Stimulated activated naive CD8-positive, alpha-beta T cell treated with anti-CD3 and anti-CD28 coated beads, Interleukin-15, Interleukin-2, amounts not matched to agents 100 U/mL and 50 U/mL, for 24 hours (primary cell): ENCODE data around the gene PCDH20.
"Not testable (repeated sequence)": the region's sequence is repeated elsewhere in the genome, so short reads cannot be mapped to it uniquely, and the experiment has no call there.

Experiments
- ATAC-seq: fragments of 150-1000 bp; cut with Tn5 transposase; one replicate; pipeline ENCODE4 v1.10.0; 2021
- DNase-seq: peaks from one replicate; pipeline ENCODE4 v3.0.0; 2021

PCDH20 gene

GRCh38 chr13:61415749-61416148, at the start of gene PCDH20:
PCDH20 (minus strand) TSS chr13:61415849; CDS start chr13:61415158, 691 bp downstream.
- DNase-seq: no peak
- ATAC-seq: no peak

- ATAC-seq (no peak), DNase-seq (no peak)
Measured at GRCh38 chr13:61463024-61463423, 47.4 kb upstream of the PCDH20 start.

DNA sequence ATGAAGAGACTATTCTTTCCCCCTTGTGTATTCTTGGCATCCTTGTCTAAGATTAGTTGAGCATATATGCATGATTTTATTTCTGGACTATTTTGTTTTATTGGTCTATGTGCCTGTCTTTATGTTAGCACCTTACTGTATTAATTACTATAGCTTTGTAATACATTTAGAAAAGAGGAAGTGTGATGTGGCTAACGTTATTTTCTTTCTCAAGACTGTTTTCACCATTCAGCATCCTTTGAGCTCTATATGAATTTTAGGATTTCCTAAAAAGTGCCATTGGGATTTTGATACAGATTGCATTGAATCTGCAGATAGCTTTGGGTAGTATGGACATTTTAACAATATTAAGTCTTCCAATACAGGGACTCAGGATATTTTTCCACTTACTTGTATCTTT, 37.5 kb upstream of the PCDH20 start:
- DNase-seq (no peak), ATAC-seq (no peak)

- DNase-seq (no peak), ATAC-seq (no peak)
Measured at GRCh38 chr13:61432029-61432428, 16.4 kb upstream of the PCDH20 start.

DNA sequence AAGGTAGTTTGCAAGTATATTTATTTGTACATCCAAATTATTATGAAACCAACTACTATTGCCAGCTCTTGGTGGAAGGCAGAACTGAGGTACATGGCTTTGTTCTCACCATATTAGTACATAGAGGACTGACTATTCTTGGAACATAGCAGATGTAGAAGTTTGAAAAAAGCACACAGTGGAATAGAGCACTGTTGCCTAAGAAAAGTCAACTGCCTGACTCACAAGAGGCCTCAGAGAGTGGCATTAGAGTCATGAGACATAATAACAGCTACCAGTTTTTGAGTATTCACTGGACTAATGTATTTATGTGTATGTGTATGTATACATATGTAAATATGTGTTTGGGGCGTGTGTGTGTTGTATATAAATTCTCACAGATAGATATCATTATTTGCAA, 8.3 kb upstream of the PCDH20 start:
- no peak for ATAC-seq

DNA sequence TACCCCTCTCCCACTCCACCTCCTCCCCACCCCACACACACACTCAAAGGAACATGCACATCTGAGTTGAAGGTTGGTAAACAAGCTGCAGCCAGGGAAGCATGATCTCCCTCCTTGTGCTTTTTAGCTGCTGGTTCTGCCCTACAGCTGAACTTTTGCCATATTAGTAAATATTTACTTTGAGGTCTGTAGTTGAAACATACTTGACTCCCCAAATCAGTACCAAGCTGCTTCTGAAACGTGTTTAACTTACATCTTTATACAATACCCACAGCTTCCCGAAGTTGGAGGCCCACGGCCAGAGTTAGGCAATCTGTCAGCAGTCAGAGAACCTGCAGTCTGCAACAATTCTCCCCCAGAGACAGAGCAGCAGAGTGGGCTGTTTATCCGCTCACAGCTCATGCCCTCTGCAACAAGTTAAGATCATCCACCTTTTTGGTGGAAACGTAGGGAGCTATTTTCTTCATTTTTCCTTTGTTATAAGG, 1.5 kb upstream of the PCDH20 start:
- DNase-seq: no peak

More for the DNA sequence above, 8.3 kb upstream of the PCDH20 start:
- DNase-seq: no peak

DNA sequence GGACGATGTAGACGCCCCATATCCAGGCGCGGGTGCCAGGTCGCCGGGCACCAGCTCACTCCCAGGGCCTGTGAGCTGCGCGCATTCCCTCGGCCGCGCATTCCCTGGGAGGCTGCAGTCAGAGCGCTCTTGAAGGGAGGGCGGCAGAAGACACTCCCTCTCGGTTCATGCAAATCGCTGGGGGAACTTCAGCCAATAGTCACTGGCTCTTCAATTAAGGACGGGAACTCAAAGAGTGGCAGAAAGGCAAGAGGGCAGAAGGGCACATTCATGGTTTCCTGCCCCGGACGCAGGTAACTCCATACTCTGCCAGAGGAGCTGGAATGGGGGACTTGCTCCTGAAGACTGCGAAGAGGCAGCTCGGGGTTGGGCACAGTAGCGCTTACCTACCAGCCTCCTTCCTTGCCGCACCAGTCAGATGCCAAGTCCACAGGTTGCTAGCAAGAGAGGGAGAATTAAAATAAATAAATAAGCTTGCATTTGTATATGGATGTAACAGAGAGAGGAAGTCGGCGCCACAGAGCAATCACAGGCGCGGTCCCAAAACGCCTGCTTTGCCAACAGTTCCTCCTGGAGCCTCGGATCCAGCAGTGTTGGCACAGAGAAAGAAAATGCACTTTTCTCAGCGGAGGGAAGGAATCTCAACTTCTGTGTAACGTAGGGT, 459 bp downstream of the PCDH20 start:
- ATAC-seq (no peak), DNase-seq (no peak)

More for the DNA sequence above, 1.5 kb upstream of the PCDH20 start:
- no peak for ATAC-seq

DNA sequence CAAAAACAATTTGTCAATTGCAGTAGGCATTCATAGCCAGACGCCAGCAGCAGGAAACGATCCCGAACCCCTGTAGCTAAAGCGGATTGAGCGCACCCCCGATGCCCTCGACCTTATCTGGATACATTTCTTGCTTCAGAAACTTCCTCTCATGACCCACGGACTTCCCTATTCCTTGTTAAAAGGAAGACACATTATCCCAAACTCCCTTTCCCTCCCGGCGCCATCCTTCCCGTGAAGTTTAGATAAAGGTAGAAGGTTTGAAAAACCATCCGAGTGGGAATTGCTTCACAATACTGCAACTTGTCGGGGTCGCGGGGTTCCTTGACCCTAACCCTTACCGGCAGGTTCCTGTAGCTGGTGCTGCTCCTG, 977 bp downstream of the PCDH20 start:
- no peak for ATAC-seq
- no peak for DNase-seq

DNA sequence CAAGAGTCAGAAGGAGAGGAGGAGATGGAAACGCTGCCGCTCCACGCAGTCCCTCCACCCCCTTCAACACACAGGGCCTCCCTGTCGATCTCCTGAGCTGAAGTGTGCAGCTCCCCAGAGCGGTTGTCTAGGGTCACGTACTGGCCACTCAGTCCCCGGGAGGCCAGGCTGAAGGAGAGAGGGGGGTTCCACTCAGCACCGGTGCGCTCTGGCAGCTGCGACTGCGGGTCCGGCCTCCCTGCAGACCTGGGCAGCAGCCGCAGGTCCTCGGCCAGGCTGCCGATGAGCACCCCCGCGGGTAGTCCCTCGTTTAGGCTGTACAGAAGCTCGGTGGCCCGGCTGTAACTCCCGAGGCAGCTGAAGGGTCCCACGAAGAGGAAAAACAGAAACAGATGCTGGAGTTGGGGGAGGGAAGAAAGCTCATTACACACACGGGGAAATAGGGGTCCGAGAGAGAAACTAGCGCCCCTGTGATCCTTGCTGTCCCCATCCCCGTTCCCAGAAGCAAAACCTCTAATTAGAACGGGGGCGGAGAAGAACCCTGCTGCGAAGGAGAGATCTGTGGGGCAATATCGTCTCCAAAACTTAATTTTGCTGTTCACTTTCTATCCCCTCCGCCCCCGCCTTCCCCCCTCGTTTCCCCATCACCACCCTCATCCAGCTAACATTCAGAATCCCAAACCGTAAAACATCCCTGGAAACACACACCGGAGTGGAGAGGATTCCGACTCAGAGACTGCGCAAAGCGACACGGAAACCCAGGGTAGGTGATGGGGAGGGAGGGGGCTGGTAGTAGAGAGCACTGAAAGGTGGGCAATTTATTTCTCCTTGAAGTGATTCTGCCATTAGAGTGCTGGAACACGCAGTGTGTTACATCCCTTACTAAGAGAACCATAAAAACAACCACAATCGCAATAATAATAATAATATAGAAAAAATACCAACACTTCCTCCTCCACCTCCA, 1.8 kb downstream of the PCDH20 start:
- ATAC-seq (no peak), DNase-seq (no peak)

DNA sequence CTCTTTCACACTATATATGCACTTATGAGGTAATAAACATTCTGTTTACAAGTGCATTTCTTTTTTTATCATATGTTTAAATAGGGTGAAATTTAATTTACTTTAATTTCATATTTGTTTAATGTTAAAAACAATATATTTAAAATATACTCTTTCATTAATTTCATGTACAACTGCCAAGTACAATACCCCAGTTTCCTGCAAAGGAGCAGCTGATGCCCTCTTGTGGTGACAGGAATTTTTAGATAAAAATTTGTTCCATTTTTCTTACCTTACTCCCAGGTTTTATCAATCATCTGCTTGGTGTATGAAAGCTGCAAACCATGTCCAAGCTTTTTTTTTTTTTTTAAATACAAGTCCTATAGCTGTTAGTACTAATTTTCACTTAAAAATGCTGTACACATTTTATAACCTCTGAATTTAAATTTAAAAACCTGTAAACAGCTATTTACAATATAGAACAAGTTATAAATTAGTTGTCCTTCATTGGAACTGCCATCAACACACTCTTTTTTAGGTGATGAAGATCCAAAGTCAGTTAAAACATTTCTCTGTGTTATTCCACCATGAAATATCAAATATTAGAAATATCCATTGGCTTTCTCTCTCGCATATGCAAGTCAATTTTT, 4.9 kb downstream of the PCDH20 start:
- ATAC-seq (no peak), DNase-seq (no peak)

DNA sequence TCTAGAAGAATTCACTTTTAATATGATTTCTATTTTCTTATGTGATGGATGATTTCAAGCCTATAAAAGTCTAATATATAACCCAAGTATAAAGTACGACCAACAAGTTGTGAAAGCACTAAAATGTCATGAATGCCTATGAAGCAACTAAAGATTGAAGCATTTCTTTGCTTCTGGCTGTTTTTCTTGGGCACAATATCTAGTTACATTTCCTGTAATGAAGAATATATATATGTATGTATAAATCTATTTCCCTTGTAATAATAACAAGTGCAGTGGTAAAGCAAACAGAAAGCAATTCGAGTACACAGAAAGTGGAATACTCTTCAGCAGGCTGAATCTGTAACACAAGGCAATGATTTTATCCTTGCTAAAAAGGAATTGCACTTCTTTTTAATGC, 5.4 kb downstream of the PCDH20 start:
- no peak for ATAC-seq

DNA sequence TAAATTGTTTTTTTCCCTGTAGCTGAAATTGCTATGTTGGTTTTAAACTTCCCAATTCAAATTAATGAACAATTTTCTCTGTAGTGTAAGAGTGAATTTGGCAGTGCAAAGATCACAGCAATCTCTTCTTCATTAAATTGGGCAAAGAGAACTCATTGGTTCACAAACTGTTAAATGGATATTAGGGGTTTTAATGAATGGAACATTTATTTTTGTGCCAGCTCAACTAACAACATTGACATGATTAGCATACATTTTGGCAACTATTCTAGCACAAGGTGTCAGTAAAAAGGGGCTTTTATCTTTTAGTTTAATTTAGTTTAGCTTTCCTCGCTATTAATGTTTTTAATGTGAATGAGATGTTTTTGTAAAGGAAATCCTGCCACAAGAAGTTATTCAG, 7.1 kb downstream of the PCDH20 start:
- DNase-seq (no peak), ATAC-seq (no peak)

More for the DNA sequence above, 5.4 kb downstream of the PCDH20 start:
- no peak for DNase-seq

DNA sequence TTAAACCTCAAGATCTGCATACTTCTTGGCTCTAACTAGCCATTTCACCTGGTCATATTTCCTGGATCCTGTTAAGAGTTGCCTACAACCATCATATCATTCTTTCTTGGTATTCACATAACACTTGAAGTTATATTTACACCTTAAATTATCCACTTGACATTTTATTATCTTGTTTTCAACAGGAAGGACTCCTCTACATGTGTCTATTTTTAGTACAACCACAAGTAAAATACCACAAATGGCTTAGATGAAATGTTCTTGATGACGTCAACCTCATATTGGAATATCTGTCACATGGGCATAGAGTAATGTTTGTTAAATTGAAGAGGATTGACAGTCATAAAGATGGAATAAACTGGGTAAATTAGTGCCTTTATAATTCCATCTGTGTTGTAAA, 9.4 kb downstream of the PCDH20 start:
- DNase-seq (no peak), ATAC-seq (no peak)

- no peak for ATAC-seq
- no peak for DNase-seq
Measured at GRCh38 chr13:61396121-61396520, 19.5 kb downstream of the PCDH20 start.

DNA sequence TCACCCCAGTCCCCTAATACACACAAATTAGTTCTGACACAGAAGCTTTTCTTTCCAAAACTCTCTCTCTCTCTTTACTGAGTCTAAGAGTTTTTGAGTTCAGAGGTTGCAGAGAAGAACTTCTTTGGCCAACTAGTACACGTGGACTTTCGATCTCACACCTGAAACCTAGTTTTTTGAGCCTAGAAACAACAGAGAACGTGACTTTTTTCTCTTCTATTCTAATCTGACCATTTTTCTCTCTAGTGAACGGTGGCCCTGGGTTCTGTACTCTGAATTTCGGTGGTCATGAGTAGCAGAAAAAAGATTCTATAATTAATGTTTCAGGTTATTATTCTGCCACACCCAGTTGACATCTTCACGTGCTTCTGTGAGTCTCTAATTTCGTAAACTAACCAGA, 24.2 kb downstream of the PCDH20 start:
- no peak for ATAC-seq
- DNase-seq: no peak

- ATAC-seq (no peak), DNase-seq (no peak)
Measured at GRCh38 chr13:61387694-61388093, 28.0 kb downstream of the PCDH20 start.

DNA sequence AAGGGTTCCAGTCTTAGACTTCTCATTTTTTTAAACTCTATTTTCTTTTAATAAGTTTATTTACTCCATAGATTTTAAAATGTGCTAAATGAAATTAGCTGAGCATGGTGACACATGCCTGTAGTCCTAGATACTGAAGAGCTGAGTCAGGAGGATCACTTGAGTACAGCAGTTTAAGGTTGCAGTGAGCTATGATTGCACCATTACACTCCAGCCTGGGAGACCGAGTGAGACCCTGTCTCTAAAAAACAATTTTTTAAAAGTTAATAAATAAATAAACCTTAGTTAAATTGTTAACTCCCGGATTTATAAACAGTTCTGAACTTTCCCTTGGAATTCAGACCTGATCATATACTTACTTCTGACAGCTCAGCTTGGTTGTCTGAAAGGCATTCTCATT, 32.5 kb downstream of the PCDH20 start:
- DNase-seq (no peak), ATAC-seq (no peak)

DNA sequence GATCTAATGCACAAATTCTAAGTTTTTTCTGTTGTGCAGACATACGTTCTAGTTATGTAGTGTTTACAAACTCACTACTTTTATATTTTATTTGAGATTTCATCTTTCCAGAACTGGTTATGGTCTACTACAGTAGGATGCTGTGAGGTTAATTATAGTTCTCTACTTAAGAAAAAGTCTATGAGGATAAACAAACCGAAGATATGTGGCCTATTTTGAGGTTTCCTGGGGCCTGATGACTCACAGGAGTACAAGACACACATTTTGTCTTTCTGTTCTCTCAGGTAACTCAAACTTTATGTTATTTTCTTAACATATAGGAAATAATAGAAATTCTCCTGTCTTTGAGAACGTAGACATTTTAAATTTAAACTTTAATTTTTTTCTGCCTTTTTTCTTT, 45.1 kb downstream of the PCDH20 start:
- ATAC-seq (no peak), DNase-seq (no peak)

GRCh38 chr13:61364690-61365089, 51.0 kb downstream of the PCDH20 start:
- DNase-seq, ATAC-seq: not testable (repeated sequence)

DNA sequence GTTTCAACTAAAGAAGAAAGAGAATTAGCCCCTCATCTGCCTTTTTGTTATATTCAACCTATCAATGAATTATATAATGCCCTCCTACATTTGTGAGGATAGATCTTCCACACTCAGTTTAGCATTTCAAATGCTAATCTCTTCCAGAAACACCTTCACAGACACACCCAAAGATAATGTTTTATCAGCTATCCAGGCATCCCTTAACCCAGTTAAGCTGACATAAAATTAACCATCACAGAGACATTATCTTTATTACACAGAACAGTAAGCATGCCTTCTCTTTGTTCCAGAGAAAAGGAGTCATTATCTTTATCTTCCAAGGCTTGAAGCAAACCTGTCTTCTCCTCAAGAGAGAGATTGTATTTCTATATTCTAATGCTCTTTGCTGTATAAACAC, 53.1 kb downstream of the PCDH20 start:
- ATAC-seq: no peak
- no peak for DNase-seq
